HG02571 (cell line): ENCODE measurements around the gene LORICRIN.
"Not testable (repeated sequence)": the region's sequence is repeated elsewhere in the genome, so short reads cannot be mapped to it uniquely, and the experiment has no call there.

Experiments used
- ATAC-seq: cut with Tn5 transposase; IDR thresholded peaks from one replicate; pipeline ENCODE4 v1.9.1; 2021; ENCODE audit warnings: mild to moderate bottlenecking, moderate library complexity; ENCODE audit not compliant: unreplicated experiment

Gene LORICRIN

GRCh38 chr1:153259387-153259786, at the start of gene LORICRIN:
TSS of gene LORICRIN (plus strand) at chr1:153259687. CDS start at chr1:153260950, 1,263 bp downstream.
- no peak for ATAC-seq

- no peak for ATAC-seq
Measured at GRCh38 chr1:153210206-153210605, 49.3 kb upstream of the LORICRIN start.

- ATAC-seq: no peak
Measured at GRCh38 chr1:153212201-153212600, 47.3 kb upstream of the LORICRIN start.

- ATAC-seq: no peak
Measured at GRCh38 chr1:153213519-153213918, 46.0 kb upstream of the LORICRIN start.

GRCh38 chr1:153217212-153217611, 42.3 kb upstream of the LORICRIN start, which contains the start of gene PRR9:
TSS of gene PRR9 (plus strand) at chr1:153217584. CDS start at chr1:153218145, 561 bp downstream.
- no peak for ATAC-seq

GRCh38 chr1:153217744-153218416, 41.6 kb upstream of the LORICRIN start:
- no peak for ATAC-seq

- ATAC-seq: no peak
Measured at GRCh38 chr1:153220606-153221303, 38.7 kb upstream of the LORICRIN start.

- peak; percentile 75 for ATAC-seq
Measured at GRCh38 chr1:153223040-153223891, 36.2 kb upstream of the LORICRIN start.

GRCh38 chr1:153227810-153228209, 31.7 kb upstream of the LORICRIN start:
- ATAC-seq: no peak

GRCh38 chr1:153228491-153228890, 31.0 kb upstream of the LORICRIN start:
- ATAC-seq: no peak

GRCh38 chr1:153229076-153229829, 30.2 kb upstream of the LORICRIN start:
- ATAC-seq: not testable (repeated sequence)

GRCh38 chr1:153231363-153231762, 28.1 kb upstream of the LORICRIN start:
- ATAC-seq: no peak

- no peak for ATAC-seq
Measured at GRCh38 chr1:153231785-153232184, 27.7 kb upstream of the LORICRIN start.

GRCh38 chr1:153232553-153232952, 26.9 kb upstream of the LORICRIN start:
- ATAC-seq: no peak

- ATAC-seq: no peak
Measured at GRCh38 chr1:153233448-153233847, 26.0 kb upstream of the LORICRIN start.

GRCh38 chr1:153238527-153238926, 21.0 kb upstream of the LORICRIN start:
- ATAC-seq: no peak

GRCh38 chr1:153242160-153242559, 17.3 kb upstream of the LORICRIN start:
- no peak for ATAC-seq

- ATAC-seq: no peak
Measured at GRCh38 chr1:153245466-153245865, 14.0 kb upstream of the LORICRIN start.

GRCh38 chr1:153246018-153246417, 13.5 kb upstream of the LORICRIN start:
- ATAC-seq: no peak

GRCh38 chr1:153246825-153247224, 12.7 kb upstream of the LORICRIN start:
- ATAC-seq: no peak
